Measurements from ENCODE around the gene ZBTB40.

DNA sequence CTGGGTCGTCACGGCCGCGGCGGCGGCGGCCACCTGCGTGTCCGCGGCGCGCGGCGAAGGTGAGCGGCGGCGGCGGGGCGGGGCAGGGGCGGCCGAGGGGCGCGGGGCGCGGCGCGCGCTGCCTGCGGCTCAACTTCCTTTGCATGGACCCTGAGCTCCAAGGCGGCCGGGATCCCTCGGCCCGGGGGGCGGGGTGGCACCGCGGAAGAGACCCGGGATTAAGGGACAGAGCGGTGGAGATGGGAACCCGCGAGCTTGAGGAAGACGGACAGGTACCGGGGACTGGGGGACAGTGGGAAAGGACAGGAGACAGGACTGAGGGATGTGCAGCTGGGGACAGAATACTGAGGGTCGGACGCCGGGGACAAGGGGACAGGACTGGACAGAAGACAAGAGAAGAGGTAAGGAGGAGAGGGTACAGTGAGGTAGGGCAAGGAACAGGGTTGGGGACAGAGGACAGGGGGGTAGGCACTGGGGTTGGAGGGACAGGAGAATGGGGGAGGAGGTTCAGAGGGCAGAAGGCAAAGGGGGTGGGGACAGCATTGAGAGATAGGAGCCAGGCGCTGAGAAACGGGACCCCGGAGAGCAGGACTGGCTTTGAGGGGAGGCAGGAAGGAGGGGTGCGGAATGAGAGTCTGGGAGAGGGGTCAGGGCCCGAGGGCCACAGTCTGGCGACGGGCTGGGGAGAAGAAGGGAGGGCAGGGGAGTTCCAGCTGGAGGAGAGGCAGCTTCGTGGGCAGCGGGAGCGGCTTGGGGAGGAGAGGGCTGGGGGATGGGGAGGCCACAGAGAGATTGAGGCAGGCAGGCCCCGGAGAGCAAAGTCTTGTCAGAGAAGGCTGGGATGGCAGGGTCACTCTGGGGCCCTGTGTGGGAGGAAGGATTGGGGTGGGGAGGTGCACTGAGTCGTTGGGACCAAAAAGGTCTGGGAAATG, 112.3 kb downstream of the ZBTB40 start:
- TF ChIP-seq POLR2A (IDR thresholded peaks at IDR 0.05; ENCODE audit: low read length) = no peak
- TF ChIP-seq GATA1 (IDR thresholded peaks at IDR 0.05; ENCODE audit: low read depth, low read length) = no peak

All from erythroblast (primary cell).